GM18951 (cell line): ENCODE measurements around the gene NDN.

Source experiments
- POLR2A ChIP-seq: IDR thresholded peaks from 4 replicates; pipeline ENCODE4 v1.6.1; 2011; ENCODE audit warnings: mild to moderate bottlenecking; ENCODE audit not compliant: insufficient read length, insufficient read depth; ENCODE audit errors: extremely low read depth
- in situ Hi-C: fragments of 300-500 bp; cut with MboI; formaldehyde crosslinking; loops from one replicate; pipeline ENCODE4 v1.12.0; 2022; ENCODE audit warnings: low sequenced_read_pairs, mixed read lengths, inconsistent platforms; ENCODE audit not compliant: unreplicated experiment

Gene NDN

DNA sequence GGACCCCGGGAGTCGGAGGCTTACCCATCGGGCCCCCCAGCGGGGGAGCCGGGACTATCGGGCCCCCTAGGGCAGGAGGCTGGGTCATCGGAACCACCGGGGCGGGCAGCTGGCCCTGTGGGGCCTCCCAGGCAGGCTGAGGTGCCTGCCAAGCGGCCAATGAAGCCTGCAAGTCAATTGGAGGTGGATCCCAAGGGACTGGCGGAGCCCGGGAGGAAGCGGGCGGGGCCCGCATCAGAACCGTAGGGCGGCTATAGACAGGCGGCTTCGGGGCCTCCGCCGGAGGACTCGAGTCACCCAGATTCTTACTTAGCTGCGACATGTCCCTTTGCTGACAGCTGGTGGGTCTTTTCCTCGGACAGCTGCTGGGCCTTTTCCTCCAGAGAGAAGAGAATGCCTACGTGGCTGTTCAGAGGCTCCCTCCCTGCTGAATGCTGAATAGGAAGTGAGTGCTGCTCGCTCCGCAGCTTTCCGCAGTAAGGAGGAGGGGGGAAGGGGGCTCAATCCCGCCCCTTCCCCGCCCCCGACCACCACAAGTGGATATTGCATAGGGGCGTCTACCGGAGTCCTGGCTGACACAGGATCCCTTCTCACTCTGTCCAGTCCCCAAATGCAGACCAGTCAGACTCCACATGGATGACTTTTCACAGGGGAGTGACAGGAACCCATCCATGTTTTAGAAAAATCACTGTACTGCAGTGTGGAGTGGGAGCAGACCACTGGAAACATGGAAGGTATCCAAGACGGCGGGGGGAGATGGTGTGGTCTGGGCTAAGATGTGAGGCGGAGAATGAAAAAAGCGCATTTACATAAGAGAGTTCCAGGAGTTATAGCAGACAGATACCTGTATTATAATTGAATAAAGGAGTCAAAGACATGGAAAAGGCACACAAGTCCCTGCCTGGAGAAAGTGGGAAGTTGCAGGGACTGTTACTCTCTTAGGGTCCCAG, 39.4 kb downstream of the NDN start, which contains the start of gene MAGEL2:
Gene MAGEL2, minus strand, starts transcription at position 447 of the 950 bp plus-strand sequence. Its CDS starts 125 bp downstream, at position 322.
- in situ Hi-C loops = no loop called here
- no peak for TF ChIP-seq POLR2A

- in situ Hi-C loops = no loop called here
- TF ChIP-seq POLR2A = no peak
Observed at GRCh38 chr15:23647001-23647295, 40.2 kb downstream of the NDN start.

GRCh38 chr15:23646165-23647000, 40.7 kb downstream of the NDN start:
- in situ Hi-C loops = no loop called here
- TF ChIP-seq POLR2A = no peak

GRCh38 chr15:23645371-23646164, 41.5 kb downstream of the NDN start:
- no peak for TF ChIP-seq POLR2A
- in situ Hi-C loops = no loop called here

GRCh38 chr15:23644829-23645228, 42.3 kb downstream of the NDN start:
- no peak for TF ChIP-seq POLR2A
- in situ Hi-C loops = no loop called here

DNA sequence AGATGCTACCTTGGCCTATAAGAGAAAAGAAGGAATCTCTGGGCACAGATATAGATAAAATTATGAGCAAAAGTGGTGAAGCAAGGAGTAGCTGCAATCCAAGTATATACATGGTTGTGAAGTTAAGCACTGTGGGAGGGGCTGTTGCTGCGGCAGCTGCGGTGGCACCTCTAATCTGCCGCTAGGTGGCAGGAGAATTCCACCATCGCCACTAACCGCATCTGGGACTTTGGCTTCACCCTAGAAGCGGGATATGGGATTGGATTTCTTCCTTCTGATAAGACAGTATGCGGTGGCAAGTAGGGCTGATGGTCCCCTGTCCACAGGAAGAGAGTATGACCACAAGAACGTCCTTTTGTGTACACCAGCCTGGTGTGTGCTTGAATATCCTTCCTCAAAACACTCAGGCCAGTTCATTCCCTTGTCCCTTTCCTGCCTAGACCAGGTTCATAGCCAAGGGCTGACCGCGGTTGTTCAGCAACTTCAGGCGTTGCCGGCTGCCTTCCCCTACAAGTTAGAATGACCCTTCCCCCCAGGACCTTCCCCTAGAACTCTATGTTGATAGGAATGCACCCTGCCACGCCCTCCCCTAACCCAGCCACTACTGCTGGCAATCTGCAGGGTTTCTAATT, 44.6 kb downstream of the NDN start:
- TF ChIP-seq POLR2A = no peak
- in situ Hi-C loops = no loop called here
